Kidney glomerular epithelial cell (primary cell): ENCODE results near the gene RHOU.
"Not testable (repeated sequence)": the region's sequence is repeated elsewhere in the genome, so short reads cannot be mapped to it uniquely, and the experiment has no call there.

ENCODE experiments used
- DNase-seq: peaks from one replicate; lab custom pipeline; 2025; lab: John Stamatoyannopoulos, UW

The RHOU gene

DNA sequence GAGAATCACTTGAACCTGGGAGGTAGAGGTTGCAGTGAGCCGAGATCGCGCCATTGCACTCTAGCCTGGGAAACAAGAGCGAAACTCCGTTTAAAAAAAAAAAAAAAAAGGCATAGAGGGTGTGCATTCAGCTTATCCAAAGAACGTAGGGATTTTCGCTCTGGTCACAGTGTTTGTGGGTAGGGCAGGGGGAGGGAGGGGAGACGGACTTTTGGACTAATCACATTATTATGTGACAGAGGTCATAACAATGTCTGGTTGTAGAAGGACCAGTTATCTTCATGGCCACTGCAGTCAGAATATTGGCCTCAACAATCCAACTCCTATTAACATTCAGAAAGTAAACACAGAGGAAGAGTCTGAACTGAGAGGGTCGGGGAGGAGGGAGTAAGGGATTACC lies 25.7 kb downstream of the RHOU start:
- DNase-seq, result no peak

DNA sequence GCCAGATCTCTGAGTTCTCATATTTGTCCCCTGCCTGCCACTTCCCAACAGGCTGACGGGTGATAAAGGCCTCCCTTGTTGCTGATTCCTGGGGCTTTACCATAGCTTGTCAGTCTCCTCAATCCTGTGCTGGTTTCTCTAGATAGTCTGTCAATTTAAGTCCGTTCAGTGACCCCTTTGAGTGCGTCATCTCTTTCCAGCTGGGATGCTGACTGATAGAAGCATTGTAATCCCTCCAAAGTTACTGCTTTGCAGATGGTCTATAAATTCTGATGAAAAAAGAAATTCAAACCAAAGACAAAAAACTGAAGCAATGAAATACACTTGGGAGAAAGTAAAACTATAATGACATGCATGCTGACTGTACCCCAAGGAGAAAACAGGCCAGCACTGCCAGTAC lies 28.3 kb downstream of the RHOU start:
- no peak for DNase-seq

GRCh38 chr1:228765168-228765946 lies 30.1 kb downstream of the RHOU start:
- no peak for DNase-seq

- DNase-seq, result no peak
Observed at GRCh38 chr1:228766788-228767187, 31.5 kb downstream of the RHOU start.

- DNase-seq, result peak; percentile 67
Observed at GRCh38 chr1:228767636-228768354, 32.5 kb downstream of the RHOU start.

- DNase-seq, result peak; percentile 67
Observed at GRCh38 chr1:228768355-228769000, 33.2 kb downstream of the RHOU start.

GRCh38 chr1:228770779-228771223 lies 35.5 kb downstream of the RHOU start:
- no peak for DNase-seq

DNA sequence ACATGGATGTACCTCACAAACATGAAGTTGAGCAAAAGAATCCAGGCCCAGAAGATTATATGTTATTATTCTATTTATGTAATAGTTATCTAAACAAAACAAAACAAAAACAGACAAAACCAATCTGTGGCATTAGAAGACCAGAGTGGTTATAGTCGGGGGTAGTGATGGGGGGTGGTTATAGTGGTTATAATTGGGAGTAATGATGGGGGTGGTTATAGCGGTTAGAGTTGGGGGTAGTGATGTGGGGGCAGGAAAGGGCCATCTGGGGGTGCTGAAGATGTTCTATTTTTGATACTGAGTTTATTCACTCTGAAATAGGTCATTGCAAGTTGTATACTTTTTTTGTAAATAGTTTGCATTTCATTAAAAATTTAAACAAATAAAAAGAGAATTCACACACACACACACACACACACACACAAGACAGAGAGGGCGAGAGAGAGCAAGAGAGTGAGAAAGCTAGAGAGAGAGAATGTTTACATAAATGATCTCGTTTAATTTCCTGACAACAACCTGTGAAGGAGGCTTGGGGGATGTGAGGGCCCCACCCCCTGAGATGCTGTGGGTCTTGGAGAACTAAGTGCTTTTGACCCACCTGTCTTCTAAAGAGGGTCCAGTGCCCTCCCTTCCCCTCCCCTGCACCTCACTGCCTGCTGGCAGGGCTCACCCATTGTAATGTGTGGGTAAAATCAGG lies 37.4 kb downstream of the RHOU start:
- DNase-seq, result no peak

DNA sequence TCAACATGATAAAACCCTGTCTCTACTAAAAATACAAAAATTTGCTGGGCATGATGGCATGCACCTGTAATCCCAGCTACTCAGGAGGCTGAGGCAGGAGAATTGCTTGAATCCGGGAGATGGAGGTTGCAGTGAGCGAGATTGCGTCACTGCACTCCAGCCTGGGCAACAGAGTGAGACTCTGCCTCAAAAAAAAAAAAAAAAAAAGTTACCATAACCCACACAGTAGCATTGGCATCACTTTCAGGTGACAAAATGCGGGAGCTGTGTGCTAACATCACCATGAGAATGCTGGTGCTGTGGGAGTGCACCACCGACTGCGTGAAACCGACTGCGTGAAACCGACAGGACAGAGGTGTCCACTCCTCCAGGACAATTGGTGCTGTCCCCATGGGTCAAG lies 40.7 kb downstream of the RHOU start:
- not testable (repeated sequence) for DNase-seq

- DNase-seq, result no peak
Observed at GRCh38 chr1:228776449-228776848, 41.2 kb downstream of the RHOU start.

DNA sequence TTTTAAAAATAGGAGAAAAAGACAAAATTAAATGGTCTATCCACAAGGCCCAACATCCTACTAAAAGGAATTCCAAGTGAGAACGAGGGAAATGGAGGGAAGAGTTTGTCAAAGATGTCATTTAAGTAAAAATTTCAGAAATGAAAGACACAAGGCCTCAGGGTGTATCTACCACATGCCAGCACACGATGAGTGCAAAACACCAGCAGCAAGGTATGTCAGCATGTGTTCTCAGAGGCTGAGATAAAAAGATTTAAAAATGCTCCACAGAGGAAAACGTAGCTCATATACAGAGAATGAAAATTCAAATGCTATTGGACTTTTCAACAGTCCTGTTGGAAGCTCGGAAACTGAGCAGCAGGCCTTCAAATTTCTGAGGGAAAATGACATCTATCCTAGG lies 42.0 kb downstream of the RHOU start:
- DNase-seq, result no peak

DNA sequence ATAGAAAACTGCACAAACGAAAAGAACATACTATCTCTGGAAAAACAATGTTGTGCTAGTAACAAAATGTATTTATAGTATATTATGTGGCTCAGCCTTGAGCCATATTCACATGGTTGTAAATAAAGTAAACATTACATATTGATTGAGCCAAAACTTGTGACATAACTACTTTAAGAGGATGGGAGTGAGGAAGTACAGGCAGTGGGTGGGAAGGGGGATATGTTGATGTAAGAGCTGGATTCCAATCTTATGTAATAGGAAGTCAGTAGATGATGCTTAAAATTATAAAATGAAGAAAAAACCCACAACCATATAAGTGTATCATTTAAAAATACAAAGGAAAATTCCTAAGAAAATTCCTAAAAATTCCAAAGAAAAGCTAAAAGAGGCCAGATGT lies 42.7 kb downstream of the RHOU start:
- no peak for DNase-seq

DNA sequence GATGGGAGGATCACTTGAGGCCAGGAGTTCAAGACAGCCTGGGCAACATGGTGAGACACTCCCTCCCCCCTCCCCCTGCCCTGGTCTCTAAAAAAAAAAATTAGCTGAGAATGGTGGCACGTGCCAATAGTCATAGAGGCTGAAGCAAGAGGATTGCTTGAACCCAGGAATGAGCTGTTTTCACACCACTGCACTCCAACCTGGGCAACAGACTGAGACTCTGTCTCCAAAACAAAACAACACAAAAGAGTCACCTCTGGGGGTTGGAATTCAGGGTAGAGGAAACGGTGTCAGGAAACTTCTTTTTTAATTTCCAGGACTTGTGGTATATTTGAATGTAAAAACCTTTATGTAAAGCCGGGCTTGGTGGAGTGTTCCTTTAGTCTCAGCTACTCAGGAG lies 43.2 kb downstream of the RHOU start:
- DNase-seq, result no peak

GRCh38 chr1:228778961-228779360 lies 43.7 kb downstream of the RHOU start:
- DNase-seq, result no peak

DNA sequence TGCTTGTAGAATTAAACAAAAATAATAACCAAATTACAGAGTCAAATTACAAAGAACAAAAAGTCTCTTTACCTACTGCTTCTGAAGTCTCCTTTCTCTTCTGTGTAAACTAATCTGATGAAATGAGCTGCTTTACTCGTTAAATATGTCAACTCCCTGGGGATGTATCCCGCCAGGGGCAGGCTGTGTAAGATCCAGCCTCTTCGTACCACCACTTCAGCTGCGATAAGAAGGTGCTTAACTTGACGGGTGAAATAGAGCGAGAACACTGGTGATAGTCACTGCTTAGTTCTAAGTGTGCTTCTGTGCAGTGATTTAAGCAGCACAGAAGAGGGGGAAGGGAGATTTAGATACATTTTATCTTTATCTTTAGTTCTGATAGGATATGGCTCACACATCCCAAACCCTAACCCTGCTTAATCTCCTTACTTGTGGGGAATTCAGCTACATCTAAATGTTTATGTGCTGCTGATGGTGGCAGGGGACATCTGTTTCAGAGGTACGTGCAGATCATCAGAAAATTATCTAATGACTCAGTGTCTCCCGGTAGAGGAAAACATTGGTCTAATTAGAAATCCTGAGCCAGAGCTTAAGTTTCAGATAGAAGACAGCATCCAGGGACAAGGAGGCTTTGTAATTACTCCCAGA lies 46.0 kb downstream of the RHOU start:
- DNase-seq, result no peak

- DNase-seq, result no peak
Observed at GRCh38 chr1:228781809-228782661, 46.8 kb downstream of the RHOU start.

- peak; percentile 2 for DNase-seq
Observed at GRCh38 chr1:228782662-228783417, 47.6 kb downstream of the RHOU start.

- DNase-seq, result no peak
Observed at GRCh38 chr1:228783418-228784040, 48.2 kb downstream of the RHOU start.

GRCh38 chr1:228784181-228784580 lies 48.9 kb downstream of the RHOU start:
- DNase-seq, result no peak
